ENCODE data around the gene CTSD. TPM values are rescaled to one million over a fixed set of nuclear protein-coding genes. Genes with fewer than 3 reads are reported as not detected.
A peak's percentile ranks its signal among the peaks of the same experiment; 100 is the strongest.
"Not testable (repeated sequence)": the region's sequence is repeated elsewhere in the genome, so short reads cannot be mapped to it uniquely, and the experiment has no call there.

CTSD gene
- 100 to 1,000 TPM; 192 to 255 (median 211) TPM for polyA plus RNA-seq (ENCODE audit: insufficient read length in 3 of 3)

DNA sequence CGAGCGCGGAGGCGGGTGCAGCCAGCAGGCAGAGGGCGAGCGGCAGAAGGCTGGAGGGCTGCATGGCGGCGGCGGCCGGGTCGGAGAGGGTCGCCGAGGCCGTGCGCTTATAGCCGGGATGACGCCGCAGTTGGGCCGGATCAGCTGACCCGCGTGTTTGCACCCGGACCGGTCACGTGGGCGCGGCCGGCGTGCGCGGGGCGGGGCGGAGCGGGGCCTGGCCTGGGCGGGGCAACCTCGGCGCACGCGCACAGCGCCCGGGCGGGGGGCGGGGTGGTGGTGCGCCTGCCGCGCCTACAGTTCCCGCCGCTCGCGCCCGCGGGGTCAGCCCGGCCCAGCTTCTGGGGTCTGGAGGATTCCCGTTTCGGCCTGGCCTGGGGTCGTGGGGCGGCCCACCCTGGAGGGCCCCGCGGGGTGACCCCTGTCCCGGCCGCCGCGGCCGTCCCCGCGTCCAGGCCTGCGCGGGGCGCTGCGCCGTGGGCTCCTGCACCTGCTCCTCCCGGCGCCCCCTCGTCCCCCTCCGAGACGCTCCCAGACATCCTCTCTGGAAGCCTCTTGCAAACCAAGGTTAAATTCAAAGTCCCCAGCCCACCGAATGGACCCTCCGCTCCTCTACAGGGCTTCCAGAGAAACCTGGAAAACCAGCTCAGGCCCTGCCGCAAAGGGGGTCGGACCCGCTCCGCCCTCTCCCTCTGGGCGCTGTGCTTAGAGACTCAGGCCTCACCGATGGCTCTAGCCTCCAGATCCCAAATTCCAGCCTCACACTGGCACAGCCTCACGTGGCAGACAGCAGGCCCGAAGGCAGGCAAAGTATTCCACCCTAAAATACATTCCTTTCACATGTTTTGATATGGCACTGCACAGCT is at the start of gene CTSD:
Gene CTSD (minus strand): TSS at position 132 of the 866 bp plus-strand sequence. CDS start 68 bp downstream, at position 64.
- peak in 2 of 3 donors; percentile 54 to 56 for DNase-seq (ENCODE audit: low read depth in 3 of 3, low spot score in 2 of 3)

DNA sequence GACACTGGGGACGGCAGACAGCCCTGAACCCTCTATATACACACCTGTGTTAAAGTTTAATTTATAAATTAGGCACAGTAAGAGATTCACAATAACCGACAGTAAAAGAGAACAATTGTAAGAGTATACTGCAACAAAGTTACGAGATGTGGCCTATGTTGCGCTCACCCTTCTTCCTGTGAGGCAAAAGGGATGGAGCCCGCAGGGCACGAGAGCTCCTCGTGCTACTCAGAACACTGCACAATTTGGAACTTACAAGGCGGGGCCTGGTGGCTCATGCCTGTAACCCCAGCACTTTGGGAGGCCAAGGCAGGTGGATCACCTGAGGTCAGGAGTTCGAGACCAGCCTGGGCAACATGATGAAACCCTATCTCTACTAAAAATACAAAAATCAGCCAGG is 49.6 kb upstream of the CTSD start:
- not testable (repeated sequence) for DNase-seq (ENCODE audit: low read depth in 3 of 3, low spot score in 2 of 3)

DNA sequence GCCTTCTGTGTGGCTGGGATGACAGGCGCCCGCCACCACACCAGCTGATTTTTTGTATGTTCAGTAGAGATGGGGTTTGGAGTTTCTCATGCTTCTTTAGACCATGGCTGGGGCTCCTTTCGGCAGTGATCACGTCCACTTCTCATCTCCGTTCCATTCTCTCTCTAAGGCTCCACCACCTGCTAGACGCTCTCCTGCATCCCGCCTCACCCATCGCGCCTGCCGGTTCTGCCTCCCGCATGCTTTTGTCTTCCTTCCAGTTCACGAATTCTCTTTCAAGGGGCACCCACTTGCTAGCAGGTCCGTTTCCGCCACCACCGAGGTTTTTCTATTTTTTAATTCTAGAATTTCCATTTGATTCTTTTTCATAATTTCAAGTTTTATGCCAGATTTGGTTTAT is 49.1 kb upstream of the CTSD start:
- DNase-seq (ENCODE audit: low read depth in 3 of 3, low spot score in 2 of 3): no peak

DNA sequence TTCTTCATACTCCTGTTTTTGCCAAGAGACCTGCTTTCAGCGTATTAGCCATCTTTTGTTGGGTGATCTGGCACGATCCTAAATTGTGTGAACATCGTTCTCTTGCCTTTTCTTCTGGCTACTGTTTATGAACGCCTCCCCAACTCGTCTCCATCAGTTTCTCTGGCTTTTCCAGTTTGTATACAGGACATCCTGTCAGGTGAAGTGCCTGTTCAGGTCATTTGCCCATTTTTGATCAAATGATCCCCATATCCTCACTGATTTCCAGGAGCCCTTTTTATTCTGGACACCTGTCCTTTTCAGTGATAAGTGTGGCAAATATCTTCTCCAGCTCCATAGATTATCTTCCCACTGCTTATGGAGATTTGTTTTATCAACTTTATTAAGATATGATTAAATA is 48.5 kb upstream of the CTSD start:
- DNase-seq (ENCODE audit: low read depth in 3 of 3, low spot score in 2 of 3): no peak

DNA sequence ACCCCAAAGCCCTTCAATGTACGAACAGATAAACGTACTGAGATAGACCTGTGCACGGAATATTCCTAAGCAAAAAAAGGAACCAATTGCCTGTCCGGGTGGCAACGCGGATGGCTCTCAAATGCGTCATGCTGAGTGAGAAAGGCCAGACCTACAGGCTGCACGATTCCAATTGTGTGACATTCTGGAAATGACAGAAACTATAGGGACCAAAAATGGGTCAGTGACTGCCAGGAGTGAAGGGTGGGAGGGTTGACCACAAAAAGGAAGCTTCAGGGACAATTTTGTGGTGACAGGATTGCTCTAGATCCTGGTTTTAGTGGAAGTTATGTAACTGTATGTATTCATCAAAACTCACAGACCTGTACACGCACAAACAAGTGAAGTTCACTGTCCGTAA is 47.0 kb upstream of the CTSD start:
- no peak for DNase-seq (ENCODE audit: low read depth in 3 of 3, low spot score in 2 of 3)

DNA sequence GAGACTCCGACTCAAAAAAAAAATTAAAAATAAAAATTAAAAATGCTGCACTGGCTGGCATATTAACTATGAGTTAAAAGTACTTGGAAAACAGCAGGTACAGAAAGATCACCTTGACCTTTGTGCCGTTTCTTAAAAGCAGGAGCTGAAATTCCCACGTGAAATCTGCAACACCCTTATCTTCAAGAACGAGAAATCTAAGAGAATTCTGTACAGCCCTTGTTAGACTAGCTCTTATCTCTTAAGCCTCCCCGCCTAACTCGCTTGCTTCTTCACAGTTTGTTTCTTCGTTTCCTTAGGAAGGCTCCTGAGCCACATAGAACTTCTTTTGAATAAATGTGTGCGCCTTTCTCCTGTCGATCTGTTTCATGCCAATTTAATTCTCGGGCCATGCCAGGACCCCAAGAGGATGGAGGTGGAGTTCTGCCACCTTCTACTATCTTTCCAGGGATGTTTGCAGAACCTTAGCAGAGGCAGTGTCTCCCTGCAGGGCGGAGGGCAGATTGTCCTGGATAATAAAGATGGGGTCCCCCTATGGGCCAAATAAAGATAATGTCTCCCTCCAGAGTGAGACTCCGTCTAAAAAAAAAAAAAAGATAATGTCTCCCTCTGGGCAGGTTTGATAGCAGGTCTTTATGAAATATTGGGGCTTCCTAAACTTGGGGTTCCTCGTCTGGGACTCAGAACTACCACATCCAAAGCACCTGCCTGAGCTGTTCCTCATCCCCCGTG is 43.7 kb upstream of the CTSD start:
- DNase-seq (ENCODE audit: low read depth in 3 of 3, low spot score in 2 of 3): no peak

DNA sequence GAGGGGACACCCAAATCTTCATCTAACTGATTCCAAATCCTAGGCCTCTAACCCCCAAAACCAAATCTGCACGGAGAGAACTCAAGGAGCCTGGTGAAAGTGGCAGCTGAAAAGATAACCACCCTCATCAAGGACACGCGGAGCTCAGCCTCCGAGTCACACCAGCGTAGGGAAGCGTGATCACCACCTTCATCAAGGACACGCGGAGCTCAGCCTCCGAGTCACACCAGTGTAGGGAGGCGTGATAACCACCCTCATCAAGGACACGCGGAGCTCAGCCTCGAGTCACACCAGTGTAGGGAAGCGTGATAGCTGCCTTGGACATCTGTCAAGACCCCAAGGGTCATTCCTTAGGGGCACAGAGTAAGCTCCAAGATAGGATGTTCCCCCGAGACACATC is 41.8 kb upstream of the CTSD start:
- DNase-seq (ENCODE audit: low read depth in 3 of 3, low spot score in 2 of 3): no peak

DNA sequence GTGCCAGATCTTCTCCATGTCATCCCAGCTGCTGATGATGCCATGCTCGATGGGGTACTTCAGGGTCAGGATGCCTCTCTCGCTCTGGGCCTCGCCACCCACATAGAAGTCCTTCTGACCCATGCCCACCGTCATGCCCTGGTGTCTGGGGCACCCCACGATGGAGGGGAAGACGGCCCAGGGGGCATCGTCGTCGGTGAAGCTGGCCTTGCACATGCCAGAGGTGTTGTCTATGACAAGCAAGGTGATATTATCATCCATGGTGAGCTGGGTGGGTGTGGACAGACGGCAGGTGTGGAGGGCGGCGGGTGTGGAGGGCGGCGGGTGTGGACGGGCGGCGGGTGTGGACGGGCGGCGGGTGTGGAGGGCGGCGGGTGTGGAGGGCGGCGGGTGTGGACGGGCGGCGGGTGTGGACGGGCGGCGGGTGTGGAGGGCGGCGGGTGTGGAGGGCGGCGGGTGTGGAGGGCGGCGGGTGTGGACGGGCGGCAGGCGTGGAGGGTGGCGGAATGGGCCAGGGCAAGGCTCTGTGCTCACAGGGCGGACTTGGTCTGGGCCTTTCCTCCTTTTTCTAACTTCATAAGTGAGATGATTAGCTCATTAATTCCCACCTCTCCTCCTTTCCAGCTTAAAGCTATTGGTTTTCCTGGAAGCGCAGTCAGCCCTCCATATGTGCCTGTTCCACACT is 40.2 kb upstream of the CTSD start:
- not testable (repeated sequence) for DNase-seq (ENCODE audit: low read depth in 3 of 3, low spot score in 2 of 3)

DNA sequence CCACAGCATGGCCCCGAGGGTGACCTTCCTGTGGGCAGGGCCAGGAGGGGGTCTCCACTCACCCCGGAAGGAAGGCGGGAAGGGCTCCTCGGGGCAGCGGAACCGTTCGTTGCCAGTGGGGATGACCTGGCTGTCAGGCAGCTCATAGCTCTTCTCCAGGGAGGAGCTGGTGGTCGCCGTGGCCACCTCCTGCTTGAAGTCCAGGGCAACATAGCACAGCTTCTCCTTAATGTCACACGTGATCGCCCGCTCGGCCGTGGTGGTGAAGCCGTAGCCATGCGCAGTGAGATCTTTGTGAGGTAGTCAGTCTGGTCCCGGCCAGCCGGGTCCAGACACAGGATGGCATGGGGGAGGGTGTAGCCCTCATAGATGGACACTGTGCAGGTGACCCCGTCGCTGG is 39.5 kb upstream of the CTSD start:
- DNase-seq (ENCODE audit: low read depth in 3 of 3, low spot score in 2 of 3): no peak

DNA sequence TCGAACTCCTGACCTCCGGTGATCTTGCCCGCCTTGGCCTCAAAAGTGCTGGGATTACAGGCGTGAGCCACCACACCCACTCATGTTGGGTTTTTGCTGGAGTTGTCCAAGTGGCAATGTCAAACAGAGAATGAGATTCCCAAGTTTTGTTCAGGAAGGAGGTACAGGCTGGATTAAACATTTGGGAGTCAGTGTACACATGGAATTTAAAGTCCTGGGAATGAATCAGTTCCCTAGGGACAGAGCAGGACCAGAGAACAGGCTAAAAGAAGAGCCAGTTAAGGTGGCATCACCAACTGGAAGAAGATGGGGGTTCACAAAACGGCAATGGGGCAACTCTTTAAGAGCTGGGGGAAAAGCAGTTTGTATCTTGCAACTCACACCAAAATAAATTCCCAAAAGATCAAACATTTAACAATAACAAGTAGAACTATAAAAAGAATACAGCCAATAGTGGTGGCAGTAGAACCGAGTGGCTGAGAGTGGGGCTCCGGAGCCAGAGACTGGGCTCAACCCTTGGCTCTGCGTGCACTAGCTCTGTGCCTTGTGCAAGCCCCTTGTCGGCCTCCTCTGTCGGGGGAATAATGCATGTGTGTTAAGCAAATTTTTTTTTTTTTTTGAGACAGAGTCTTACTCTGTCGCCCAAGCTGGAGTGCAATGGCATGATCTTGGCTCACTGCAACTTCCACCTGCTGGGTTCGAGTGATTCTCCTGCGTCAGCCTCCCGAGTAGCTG is 33.8 kb upstream of the CTSD start:
- DNase-seq (ENCODE audit: low read depth in 3 of 3, low spot score in 2 of 3): no peak

DNA sequence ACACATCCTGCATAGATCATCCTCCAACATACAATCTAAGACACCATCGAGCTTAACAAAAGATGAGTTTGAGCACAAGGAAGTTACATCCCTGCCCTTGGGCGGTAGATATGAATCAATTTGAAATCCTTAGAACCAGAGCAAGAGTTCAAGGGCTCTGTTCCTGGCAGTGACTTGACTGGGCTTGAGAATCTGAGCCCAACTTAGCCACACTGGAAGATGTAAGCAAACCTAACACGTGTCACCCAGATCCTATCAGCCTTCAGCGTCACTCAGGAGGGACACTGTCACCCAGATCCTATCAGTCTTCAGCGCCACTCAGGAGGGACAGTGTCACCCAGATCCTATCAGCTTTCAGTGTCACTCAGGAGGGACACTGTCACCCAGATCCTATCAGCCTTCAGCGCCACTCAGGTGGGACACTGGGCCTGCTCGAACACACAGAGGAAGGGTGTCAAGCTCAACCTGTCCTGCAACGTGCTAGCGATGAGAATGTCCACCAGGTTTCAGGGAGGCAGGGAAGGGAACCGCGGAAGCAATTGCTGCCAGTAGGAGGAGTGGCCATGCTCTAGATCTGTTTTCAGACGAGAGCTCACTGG is 32.8 kb upstream of the CTSD start:
- DNase-seq (ENCODE audit: low read depth in 3 of 3, low spot score in 2 of 3): no peak

DNA sequence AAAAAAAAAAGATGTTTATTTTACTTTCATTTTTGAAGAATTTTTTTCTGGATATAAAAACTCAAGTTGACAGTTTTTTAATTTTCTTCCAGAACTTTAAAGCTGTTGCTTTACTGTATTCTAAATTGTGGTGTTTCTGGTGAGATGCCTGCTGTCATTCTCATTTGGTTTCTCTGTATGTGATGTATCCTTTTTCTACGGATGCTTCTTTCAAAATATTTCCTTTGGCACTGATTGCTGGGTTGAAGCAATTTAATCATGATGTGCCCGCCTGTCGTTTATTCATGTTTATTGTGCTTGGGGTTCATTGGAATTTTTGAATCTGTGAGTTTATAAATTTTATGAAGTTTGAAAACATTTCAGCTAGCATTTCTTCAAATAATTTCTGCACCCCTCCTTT is 29.4 kb upstream of the CTSD start:
- DNase-seq (ENCODE audit: low read depth in 3 of 3, low spot score in 2 of 3): no peak

DNA sequence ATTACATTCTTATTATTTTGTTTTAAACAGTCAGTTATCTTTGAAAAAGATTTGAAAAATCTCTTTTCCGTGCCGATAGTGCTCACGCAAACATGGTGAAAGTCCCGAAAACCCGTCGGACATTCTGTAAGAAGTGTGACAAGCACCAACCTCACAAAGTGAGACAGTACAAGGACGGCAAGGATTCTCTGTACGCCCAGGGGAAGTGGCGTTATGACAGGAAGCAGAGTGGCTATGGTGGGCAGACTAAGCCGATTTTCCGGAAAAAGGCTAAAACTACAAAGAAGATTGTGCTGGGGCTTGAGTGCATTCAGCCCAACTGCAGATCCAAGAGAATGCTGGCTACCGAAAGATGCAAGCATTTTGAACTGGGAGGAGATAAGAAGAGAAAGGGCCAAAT is 28.7 kb upstream of the CTSD start:
- no peak for DNase-seq (ENCODE audit: low read depth in 3 of 3, low spot score in 2 of 3)

DNA sequence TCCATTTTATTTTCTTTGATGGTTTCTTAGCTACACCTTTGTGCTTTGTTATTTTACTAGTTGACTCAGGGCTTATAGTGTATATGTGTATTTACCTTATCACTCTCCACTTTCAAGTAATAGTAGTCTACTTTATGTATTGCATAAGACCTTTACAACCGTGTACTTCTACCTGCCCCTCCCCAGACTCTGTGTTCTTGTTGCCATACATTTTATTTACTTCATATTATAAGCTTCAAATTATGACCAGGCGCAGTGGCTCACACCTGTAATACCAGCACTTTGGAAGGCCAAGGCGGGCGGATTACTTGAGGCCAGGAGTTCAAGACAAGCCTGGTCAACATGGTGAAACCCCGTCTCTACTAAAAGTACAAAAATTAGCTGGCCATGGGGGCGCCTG is 28.2 kb upstream of the CTSD start:
- no peak for DNase-seq (ENCODE audit: low read depth in 3 of 3, low spot score in 2 of 3)

DNA sequence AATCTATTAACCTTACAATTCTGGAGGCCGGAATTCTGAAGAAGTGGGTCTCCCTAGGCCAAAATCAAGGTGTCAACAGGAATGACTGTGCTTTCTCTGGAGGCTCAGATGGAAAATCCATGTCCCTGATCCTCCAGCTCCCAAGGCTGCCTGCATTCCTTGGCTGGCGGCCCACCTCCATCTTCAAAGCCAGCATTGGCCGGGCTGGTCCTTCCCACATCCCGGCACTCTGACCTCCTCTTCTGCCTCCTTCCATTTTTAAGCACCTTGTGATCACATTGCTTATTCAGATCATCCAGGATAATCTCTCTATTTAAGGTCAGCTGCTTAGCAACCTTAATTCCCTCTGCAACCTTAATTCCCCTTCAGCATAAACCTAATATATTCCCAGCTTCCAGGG is 22.7 kb upstream of the CTSD start:
- no peak for DNase-seq (ENCODE audit: low read depth in 3 of 3, low spot score in 2 of 3)

DNA sequence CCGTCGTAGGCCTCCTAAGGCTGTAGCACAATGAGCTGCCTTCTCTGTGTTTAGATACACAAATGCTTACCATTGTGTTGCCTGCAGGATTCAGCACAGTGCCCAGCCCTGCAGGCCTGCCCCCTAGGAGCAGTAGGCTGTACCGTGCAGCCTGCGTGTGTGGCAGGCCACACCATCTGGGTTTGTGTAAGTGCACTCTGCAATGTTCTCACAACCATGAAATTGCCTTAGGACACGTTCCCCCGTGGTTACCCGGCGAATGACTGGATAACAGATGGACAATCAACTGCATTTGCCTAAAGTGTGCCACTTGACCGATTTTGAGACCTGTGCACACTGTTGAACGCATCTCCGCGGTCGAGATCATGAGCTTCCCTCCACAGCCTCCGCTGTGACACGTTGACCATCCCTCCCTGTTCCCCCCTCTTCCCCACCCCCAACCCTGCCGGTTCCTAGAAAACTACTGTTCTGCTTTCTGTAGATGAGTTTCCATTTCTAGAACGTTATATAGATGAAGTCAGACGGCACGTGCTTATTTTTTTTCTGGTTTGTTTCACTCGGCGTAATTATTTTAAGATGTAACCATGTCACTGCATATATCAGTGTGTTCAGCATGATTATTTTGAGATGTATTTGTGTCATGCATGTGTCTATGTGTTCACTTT is 22.2 kb upstream of the CTSD start:
- DNase-seq (ENCODE audit: low read depth in 3 of 3, low spot score in 2 of 3): no peak

DNA sequence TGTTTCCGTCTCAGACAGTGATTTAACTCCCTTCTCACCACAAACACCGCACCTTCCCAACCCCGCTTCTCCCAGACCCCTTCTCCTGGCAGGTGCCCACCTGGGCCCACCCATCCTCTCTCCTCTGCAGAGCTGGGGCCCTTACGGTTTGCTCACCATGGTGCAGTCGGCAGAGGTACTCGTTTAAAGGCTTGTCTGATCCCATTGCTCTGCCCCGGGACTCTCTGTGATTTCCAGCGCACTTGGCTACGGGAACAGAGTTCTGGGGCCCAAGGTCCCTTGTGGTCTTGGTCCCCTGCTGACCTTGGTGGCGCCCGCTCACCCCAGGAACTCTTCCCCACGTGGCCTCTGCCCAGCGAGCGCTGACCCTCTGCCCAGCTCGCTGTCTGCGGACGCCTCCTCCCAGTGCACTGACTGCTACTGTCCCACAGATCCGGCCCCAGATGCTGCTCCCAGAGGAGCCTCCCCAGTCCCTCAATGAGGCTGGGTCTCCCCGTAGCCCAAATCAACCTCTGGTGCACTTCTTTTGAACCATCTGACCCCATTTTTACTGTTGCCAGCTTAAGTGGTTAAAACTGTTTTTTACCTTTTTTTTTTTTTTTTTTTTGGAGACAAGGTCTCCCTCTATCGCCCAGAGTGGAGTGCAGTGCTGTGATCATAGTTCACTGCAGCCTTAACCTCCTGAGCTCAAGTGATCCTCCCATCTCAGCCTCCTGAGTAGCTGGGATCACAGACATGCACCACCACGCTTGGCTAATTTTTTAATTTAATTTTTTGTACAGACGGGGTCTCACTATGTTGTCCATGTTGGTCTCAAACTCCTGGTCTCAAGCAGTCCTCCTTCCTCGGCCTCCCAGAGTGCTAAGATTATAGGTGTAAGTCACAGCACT is 21.3 kb upstream of the CTSD start:
- no peak for DNase-seq (ENCODE audit: low read depth in 3 of 3, low spot score in 2 of 3)

DNA sequence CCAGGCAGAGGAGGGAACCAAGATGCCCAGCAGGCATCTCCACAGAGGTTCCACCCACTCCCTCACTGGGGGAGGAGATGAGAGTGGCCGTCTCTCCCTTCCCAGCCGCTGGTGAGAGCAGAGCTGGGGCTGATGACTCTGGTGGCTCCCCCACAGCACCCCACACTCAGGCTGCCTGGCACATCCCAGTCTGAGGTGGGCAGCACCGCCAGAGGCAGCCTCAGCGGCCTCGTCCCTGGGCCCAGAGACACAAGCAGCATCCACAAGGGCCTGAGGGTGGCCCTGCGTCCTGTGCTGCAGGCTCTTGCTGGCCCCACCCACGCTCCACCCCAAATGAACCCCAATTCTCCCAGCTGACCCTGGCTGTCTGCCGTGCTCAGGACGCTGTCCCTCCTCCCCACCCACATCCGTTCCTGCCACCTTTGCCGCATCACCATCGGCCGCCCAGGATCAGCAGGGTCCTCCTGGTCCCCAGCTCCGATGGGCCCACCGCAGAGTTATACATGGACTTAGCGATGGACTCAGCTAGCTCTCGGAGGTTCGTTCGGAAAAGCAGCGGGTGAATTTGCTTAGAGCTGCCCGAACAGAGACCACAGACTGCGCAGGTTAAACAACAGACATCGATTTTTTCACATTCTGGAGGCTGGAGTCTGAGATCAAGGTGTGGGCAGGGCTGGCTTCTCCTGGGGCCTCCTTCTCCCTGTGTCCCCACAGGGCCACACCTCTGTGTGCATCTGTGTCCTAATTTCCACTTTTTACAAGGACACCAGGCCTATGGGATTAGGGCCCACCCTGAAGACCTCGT is 20.2 kb upstream of the CTSD start:
- no peak for DNase-seq (ENCODE audit: low read depth in 3 of 3, low spot score in 2 of 3)
